ENCODE data around the gene EWSR1. TPM values are rescaled to one million over a fixed set of nuclear protein-coding genes. Genes with fewer than 3 reads are reported as not detected.
A peak's percentile ranks its signal among the peaks of the same experiment; 100 is the strongest.
"Not testable (repeated sequence)": the region's sequence is repeated elsewhere in the genome, so short reads cannot be mapped to it uniquely, and the experiment has no call there.

Gene EWSR1
- total RNA-seq, 1 donor from 2014 or later = 194 TPM

GRCh38 chr22:29341056-29341848 lies 73.2 kb downstream of the EWSR1 start:
- DNase-seq (ENCODE audit: low spot score) = no peak
- ATAC-seq = no peak
- intact Hi-C loops (cut with DNase I) = no loop called here

GRCh38 chr22:29341849-29342127 lies 73.7 kb downstream of the EWSR1 start:
- no peak for DNase-seq (ENCODE audit: low spot score)
- intact Hi-C loops (cut with DNase I) = no loop called here
- ATAC-seq = no peak

- no peak for DNase-seq (ENCODE audit: low spot score)
- ATAC-seq = no peak
- intact Hi-C loops (cut with DNase I) = no loop called here
Observed at GRCh38 chr22:29342177-29342576, 74.1 kb downstream of the EWSR1 start.

- DNase-seq (ENCODE audit: low spot score) (no peak), ATAC-seq (no peak)
- intact Hi-C loops (cut with DNase I) = no loop called here
Observed at GRCh38 chr22:29342577-29343312, 74.7 kb downstream of the EWSR1 start.

GRCh38 chr22:29343313-29343805 lies 75.3 kb downstream of the EWSR1 start:
- no peak for DNase-seq (ENCODE audit: low spot score)
- intact Hi-C loops (cut with DNase I) = no loop called here
- no peak for ATAC-seq

- no peak for ATAC-seq
- no peak for DNase-seq (ENCODE audit: low spot score)
- intact Hi-C loops (cut with DNase I) = no loop called here
Observed at GRCh38 chr22:29344137-29344536, 76.1 kb downstream of the EWSR1 start.

GRCh38 chr22:29344889-29345288 lies 76.8 kb downstream of the EWSR1 start:
- intact Hi-C loops (cut with DNase I); DNase-seq (ENCODE audit: low spot score); ATAC-seq: not testable (repeated sequence)

GRCh38 chr22:29345932-29346331 lies 77.9 kb downstream of the EWSR1 start:
- DNase-seq (ENCODE audit: low spot score) = no peak
- intact Hi-C loops (cut with DNase I) = no loop called here
- peak; percentile 62 for ATAC-seq

- ATAC-seq = peak; percentile 52
- DNase-seq (ENCODE audit: low spot score) = no peak
- intact Hi-C loops (cut with DNase I) = no loop called here
Observed at GRCh38 chr22:29346659-29347058, 78.6 kb downstream of the EWSR1 start.

GRCh38 chr22:29348041-29348440 lies 80.0 kb downstream of the EWSR1 start:
- intact Hi-C loops (cut with DNase I) = no loop called here
- ATAC-seq (no peak), DNase-seq (ENCODE audit: low spot score) (no peak)

- no peak for DNase-seq (ENCODE audit: low spot score)
- intact Hi-C loops (cut with DNase I) = no loop called here
- ATAC-seq = no peak
Observed at GRCh38 chr22:29348956-29349355, 80.9 kb downstream of the EWSR1 start.

Small RNA genes lying within 50 kb of the gene (microRNA-seq; reads per million reads assigned to microRNA genes)
- gene MIR3653 = 2.9 reads per million

Other genes starting within 250 kb of the EWSR1 start
- gene C22orf31, start 206.4 kb upstream of the EWSR1 start, total RNA-seq = not detected
- 21.5 TPM for gene KREMEN1, start 195.2 kb upstream of the EWSR1 start, total RNA-seq
- 3.7 TPM for gene EMID1, start 62.4 kb upstream of the EWSR1 start, total RNA-seq
- 18.0 TPM for gene RHBDD3, start 287 bp upstream of the EWSR1 start, total RNA-seq
- 31.8 TPM for gene GAS2L1, start 38.4 kb downstream of the EWSR1 start, total RNA-seq
- 2.2 TPM for gene RASL10A, start 47.4 kb downstream of the EWSR1 start, total RNA-seq
- 47.1 TPM for gene AP1B1, start 120.3 kb downstream of the EWSR1 start, total RNA-seq
- not detected for gene RFPL1, start 170.3 kb downstream of the EWSR1 start, total RNA-seq
- 1.4 TPM for gene NEFH, start 211.9 kb downstream of the EWSR1 start, total RNA-seq